Fibroblast of lung (primary cell): Measurements from ENCODE around the gene MFN2.

Experiments used
- CTCF ChIP-seq, 2 donors: IDR thresholded peaks in 1 of 2; conservative IDR thresholded peaks in 1 of 2; 1 replicate in 1 of 2; 2 replicates in 1 of 2; pipeline ENCODE4 v1.5.1; 2011 to 2012; ENCODE audit warnings: low read length in 2 of 2, control low read depth in 1 of 2, inconsistent platforms in 1 of 2, low read depth in 1 of 2, mild to moderate bottlenecking in 1 of 2
- EZH2 ChIP-seq: IDR thresholded peaks from 2 replicates; pipeline ENCODE4 v1.5.1; 2012; ENCODE audit warnings: low read length, control low read depth, mild to moderate bottlenecking; ENCODE audit errors: missing control alignments

GRCh38 chr1:12031039-12031980 lies 51.1 kb downstream of the MFN2 start:
- TF ChIP-seq CTCF (conservative IDR thresholded peaks at IDR 0.05 in 1 of 2, IDR thresholded peaks at IDR 0.05 in 1 of 2; ENCODE audit: low read depth in 1 of 2, low read length in 2 of 2): peak; percentile 49 to 58
- TF ChIP-seq EZH2: no peak
